Nephron (organoid): ENCODE results near the gene IRF2.

Source experiments
- H3K27ac Mint-ChIP-seq, 3 experiments: 2 replicates each; pipeline ENCODE4 v1.8.0; 2020; ENCODE audit warnings: mixed read lengths in 3 of 3, mild to moderate bottlenecking in 2 of 3, moderate library complexity in 1 of 3
- H3K27me3 Mint-ChIP-seq: 2 replicates; pipeline ENCODE4 v1.8.0; 2021; ENCODE audit warnings: low read depth, mild to moderate bottlenecking, moderate library complexity, mixed read lengths
- H3K36me3 Mint-ChIP-seq: 2 replicates; pipeline ENCODE4 v1.8.0; 2020; ENCODE audit warnings: low read depth, mixed read lengths
- H3K4me1 Mint-ChIP-seq: 2 replicates; pipeline ENCODE4 v1.8.0; 2020; ENCODE audit warnings: mixed read lengths
- H3K4me3 Mint-ChIP-seq, 3 experiments: 2 replicates each; pipeline ENCODE4 v1.8.0; 2020; ENCODE audit warnings: mild to moderate bottlenecking in 3 of 3, mixed read lengths in 3 of 3, moderate library complexity in 2 of 3
- H3K9me3 Mint-ChIP-seq: 2 replicates; pipeline ENCODE4 v1.8.0; 2020; ENCODE audit warnings: mixed read lengths
- TF ChIP-seq, protein P1 (sequence below), 3 experiments: fragments of 200-600 bp; sonication (generic); IDR thresholded peaks; one replicate each; pipeline ENCODE4 v1.5.0; 2021; ENCODE audit warnings: antibody characterized with exemption in 3 of 3; ENCODE audit not compliant: unreplicated experiment in 3 of 3

IRF2 gene

DNA sequence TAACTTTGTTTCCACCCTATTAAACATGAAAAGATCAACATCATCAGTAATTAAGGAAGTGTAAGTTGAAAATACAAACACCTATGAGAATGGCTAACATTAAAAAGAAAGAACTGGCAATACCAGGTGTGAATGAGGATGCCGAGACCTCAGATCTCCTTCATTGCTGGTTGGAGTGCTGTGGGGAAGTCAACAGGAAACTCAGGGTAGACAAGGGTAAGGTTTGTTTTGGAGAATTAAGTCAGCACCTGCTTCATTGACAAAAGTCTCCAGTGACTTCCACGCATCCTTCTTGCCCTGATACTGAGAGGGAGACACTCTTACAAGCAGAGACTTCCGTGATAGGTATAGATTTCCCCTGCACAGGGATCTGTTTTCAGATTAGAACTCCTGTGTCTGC, 106.1 kb downstream of the IRF2 start:
- H3K4me1 Mint-ChIP-seq, result no peaks in the 10 kb centered on the region
- TF ChIP-seq, protein P1, sequence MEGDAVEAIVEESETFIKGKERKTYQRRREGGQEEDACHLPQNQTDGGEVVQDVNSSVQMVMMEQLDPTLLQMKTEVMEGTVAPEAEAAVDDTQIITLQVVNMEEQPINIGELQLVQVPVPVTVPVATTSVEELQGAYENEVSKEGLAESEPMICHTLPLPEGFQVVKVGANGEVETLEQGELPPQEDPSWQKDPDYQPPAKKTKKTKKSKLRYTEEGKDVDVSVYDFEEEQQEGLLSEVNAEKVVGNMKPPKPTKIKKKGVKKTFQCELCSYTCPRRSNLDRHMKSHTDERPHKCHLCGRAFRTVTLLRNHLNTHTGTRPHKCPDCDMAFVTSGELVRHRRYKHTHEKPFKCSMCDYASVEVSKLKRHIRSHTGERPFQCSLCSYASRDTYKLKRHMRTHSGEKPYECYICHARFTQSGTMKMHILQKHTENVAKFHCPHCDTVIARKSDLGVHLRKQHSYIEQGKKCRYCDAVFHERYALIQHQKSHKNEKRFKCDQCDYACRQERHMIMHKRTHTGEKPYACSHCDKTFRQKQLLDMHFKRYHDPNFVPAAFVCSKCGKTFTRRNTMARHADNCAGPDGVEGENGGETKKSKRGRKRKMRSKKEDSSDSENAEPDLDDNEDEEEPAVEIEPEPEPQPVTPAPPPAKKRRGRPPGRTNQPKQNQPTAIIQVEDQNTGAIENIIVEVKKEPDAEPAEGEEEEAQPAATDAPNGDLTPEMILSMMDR (IDR thresholded peaks at IDR 0.05; ENCODE audit: unreplicated experiment in 3 of 3), result no peak
- H3K27me3 Mint-ChIP-seq, result no peaks in the 10 kb centered on the region
- H3K36me3 Mint-ChIP-seq, result no peaks in the 10 kb centered on the region
- H3K4me3 Mint-ChIP-seq, result no peak overlapping the region
- peak overlapping the region in 1 of 3 experiments; percentile 63 for H3K27ac Mint-ChIP-seq
- H3K9me3 Mint-ChIP-seq, result no peaks in the 10 kb centered on the region

DNA sequence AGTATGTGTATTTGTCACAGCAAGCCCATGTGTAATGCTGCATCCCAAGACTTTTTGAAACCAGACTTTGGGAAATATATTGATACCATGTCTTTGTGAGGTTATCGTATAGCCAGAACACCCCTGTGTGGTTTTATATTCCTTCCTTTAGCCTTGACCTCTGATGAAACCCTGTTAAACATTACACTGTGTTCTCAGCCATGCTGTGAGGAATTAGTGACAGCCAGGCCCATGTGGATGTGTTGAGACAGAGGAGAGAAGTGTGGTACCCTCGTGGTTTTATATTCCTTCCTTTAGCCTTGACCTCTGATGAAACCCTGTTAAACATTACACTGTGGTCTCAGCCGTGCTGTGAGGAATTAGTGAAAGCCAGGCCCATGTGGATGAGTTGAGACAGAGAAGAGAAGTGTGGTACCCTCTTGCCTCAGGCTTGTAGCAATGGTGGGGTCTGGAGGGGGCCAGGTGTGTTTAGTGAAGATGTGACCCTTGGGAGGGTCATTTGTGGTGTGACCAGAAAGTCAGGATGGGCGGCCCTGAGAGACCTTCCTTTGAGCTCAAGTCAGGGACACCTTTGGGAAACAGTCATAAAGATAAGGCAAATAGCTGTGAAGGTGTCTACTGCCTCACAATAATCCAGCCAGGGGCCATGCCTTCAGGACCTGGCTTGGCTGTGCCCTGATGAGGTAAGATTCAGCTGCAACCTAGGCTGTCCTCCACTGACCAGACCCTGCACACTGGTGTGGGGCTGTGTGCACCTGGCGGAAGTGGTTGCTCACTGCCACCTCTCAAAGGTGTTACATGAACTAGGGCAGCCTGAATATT, 110.0 kb downstream of the IRF2 start:
- Mint-ChIP-seq H3K9me3 (no peaks in the 10 kb centered on the region), H3K36me3 (no peaks in the 10 kb centered on the region), H3K27me3 (no peaks in the 10 kb centered on the region), H3K4me1 (peaks cover 23% of the 10 kb centered on the region), H3K4me3 (peak overlapping the region in 1 of 3 experiments; percentile 36), H3K27ac (peak overlapping the region; percentile 10 to 96 (median 64))
- TF ChIP-seq, protein P1 (IDR thresholded peaks at IDR 0.05; ENCODE audit: unreplicated experiment in 3 of 3), result no peak

DNA sequence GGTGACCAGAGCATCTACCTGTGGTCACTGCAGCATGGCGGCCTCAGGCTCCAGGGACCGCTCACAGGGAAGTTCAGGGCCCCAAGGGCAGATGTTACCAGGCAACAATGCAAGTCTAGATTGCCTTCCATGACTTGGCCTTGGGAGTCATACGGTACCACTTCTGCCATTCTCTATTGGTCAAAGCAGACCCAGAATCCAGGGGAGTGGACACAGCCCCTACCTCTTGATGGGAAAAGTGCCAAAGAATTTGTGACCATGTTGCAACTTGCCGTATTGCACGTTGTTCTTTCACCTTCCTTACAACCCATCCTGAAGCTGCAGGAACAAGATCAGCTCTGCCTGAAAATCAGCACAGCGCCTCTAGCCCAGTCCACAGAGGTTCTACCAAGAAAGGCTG, 111.1 kb downstream of the IRF2 start:
- no peaks in the 10 kb centered on the region for H3K36me3 Mint-ChIP-seq
- no peaks in the 10 kb centered on the region for H3K9me3 Mint-ChIP-seq
- no peak overlapping the region for H3K4me3 Mint-ChIP-seq
- H3K27ac Mint-ChIP-seq, result peak overlapping the region in 1 of 3 experiments; percentile 81
- TF ChIP-seq, protein P1 (IDR thresholded peaks at IDR 0.05; ENCODE audit: unreplicated experiment in 3 of 3), result no peak
- H3K4me1 Mint-ChIP-seq, result peaks cover 29% of the 10 kb centered on the region
- no peaks in the 10 kb centered on the region for H3K27me3 Mint-ChIP-seq

DNA sequence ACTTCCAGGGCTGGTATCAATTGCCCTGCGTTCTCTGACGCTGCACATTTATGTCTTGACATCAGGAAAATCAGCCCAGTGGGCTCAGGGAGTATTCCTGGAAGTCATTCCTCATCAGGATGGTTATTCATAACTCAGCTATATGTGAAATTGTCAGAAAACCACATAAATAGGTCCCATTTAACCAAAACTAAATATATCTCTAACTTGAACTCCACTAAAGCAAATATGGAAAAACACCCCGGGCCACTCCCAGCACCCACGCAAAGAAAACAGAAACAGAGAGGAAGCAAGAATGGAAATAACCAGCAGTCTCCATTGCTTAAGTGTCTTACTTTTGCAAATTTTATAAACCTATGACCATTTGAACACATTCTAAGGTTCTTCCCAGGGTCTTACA, 112.0 kb downstream of the IRF2 start:
- no peaks in the 10 kb centered on the region for H3K36me3 Mint-ChIP-seq
- TF ChIP-seq, protein P1 (IDR thresholded peaks at IDR 0.05; ENCODE audit: unreplicated experiment in 3 of 3), result no peak
- no peaks in the 10 kb centered on the region for H3K9me3 Mint-ChIP-seq
- no peaks in the 10 kb centered on the region for H3K27me3 Mint-ChIP-seq
- H3K4me1 Mint-ChIP-seq, result peaks cover 29% of the 10 kb centered on the region
- H3K4me3 Mint-ChIP-seq, result no peak overlapping the region
- H3K27ac Mint-ChIP-seq, result peak overlapping the region in 2 of 3 experiments; percentile 45 to 81

DNA sequence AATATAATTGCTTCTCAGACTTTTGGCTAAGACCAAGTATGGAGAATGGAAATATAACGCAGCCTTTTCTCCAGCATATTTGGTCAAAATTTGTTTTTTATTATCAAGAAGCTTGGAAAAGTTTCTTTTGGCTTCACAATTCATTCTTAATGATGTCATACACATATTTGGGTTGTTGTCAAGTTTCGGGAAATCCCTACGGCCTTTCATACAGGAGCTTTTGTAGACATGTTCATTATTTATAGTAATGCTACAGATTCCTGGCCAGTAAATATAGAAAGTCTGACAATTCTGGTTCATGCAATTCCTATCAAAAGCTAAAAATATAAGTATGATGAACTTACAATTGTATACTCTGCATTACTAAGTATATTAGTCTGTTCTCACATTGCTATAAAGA, 112.9 kb downstream of the IRF2 start:
- TF ChIP-seq, protein P1 (IDR thresholded peaks at IDR 0.05; ENCODE audit: unreplicated experiment in 3 of 3), result no peak
- no peaks in the 10 kb centered on the region for H3K27me3 Mint-ChIP-seq
- H3K4me3 Mint-ChIP-seq, result no peak overlapping the region
- H3K9me3 Mint-ChIP-seq, result no peaks in the 10 kb centered on the region
- peak overlapping the region; percentile 45 to 81 (median 73) for H3K27ac Mint-ChIP-seq
- peaks cover 29% of the 10 kb centered on the region for H3K4me1 Mint-ChIP-seq
- H3K36me3 Mint-ChIP-seq, result no peaks in the 10 kb centered on the region

DNA sequence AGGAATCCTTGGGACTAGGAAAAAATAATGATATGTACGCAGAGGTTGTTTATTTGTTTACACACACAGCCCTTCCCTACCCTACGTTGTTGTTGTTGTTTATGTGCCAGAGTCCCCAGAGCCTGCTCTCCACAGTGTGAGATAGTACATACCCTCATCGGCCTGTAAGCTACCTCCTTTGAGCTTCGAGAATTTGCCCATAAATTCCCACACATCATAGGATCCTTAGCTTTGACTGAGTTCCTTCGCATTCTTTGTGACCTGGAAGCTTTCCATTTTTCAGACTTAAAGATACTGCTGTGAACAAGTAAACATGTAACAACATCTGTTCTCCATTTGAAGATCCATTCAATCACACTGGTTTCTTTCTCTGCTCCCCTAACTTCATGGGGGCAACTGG, 114.5 kb downstream of the IRF2 start:
- no peaks in the 10 kb centered on the region for H3K27me3 Mint-ChIP-seq
- no peaks in the 10 kb centered on the region for H3K36me3 Mint-ChIP-seq
- TF ChIP-seq, protein P1 (IDR thresholded peaks at IDR 0.05; ENCODE audit: unreplicated experiment in 3 of 3), result no peak
- no peak overlapping the region for H3K4me3 Mint-ChIP-seq
- H3K9me3 Mint-ChIP-seq, result no peaks in the 10 kb centered on the region
- peak overlapping the region; percentile 16 to 46 (median 44) for H3K27ac Mint-ChIP-seq
- H3K4me1 Mint-ChIP-seq, result peaks cover 36% of the 10 kb centered on the region
